Naive thymus-derived CD8-positive, alpha-beta T cell (primary cell): Measurements from ENCODE around the gene MGMT. TPM values are rescaled to one million over a fixed set of nuclear protein-coding genes. Genes with fewer than 3 reads are reported as not detected.

Source experiments
- ATAC-seq, 2 donors: fragments of 150-1000 bp; cut with Tn5 transposase in 1 of 2; sonication (Bioruptor Pico), chemical (Tn5 transposase) in 1 of 2; 1 replicate in 1 of 2; 2 replicates in 1 of 2; pipeline ENCODE4 v1.10.0; 2021; ENCODE audit warnings: mild to moderate bottlenecking in 2 of 2, moderate library complexity in 2 of 2
- POLR2A ChIA-PET: fragments of 350-600 bp; sonication (Branson Sonifier 250); formaldehyde crosslinking; loops from one replicate; lab custom pipeline; 2021; ENCODE audit warnings: antibody characterized with exemption; lab: Charles Lee
- DNase-seq, 10 donors: peaks; one replicate each; pipeline versions ENCODE4 v3.0.0 to v3.0.0-alpha.2; 2020 to 2022
- H3K27ac Mint-ChIP-seq, 10 donors: one replicate each; pipeline ENCODE4 v1.8.0; 2020 to 2022; ENCODE audit warnings: mild to moderate bottlenecking in 10 of 10, mixed read lengths in 10 of 10, moderate library complexity in 4 of 10, inconsistent platforms in 1 of 10
- H3K27me3 Mint-ChIP-seq, 5 donors: one replicate each; pipeline ENCODE4 v1.8.0; 2021 to 2022; ENCODE audit warnings: mixed read lengths in 5 of 5
- H3K36me3 Mint-ChIP-seq, 3 donors: one replicate each; pipeline ENCODE4 v1.8.0; 2020 to 2022; ENCODE audit warnings: mixed read lengths in 3 of 3, mild to moderate bottlenecking in 2 of 3, inconsistent platforms in 1 of 3
- H3K4me1 Mint-ChIP-seq, 4 donors: one replicate each; pipeline ENCODE4 v1.8.0; 2021 to 2022; ENCODE audit warnings: mixed read lengths in 4 of 4
- H3K4me3 Mint-ChIP-seq, 10 donors: one replicate each; pipeline ENCODE4 v1.8.0; 2020 to 2022; ENCODE audit warnings: mild to moderate bottlenecking in 10 of 10, mixed read lengths in 10 of 10, moderate library complexity in 6 of 10, inconsistent platforms in 1 of 10
- H3K9me3 Mint-ChIP-seq, 9 donors: one replicate each; pipeline ENCODE4 v1.8.0; 2020 to 2022; ENCODE audit warnings: mixed read lengths in 9 of 9, mild to moderate bottlenecking in 3 of 9, inconsistent platforms in 1 of 9, moderate library complexity in 1 of 9
- polyA plus RNA-seq, 3 donors: library from polyadenylated mRNA; unstranded; fragments of 300-500 nt; fragmentation: Illumina TruSeq; gene quantifications; one replicate each; pipeline ENCODE4 v1.2.3, GENCODE V29; 2021
- total RNA-seq, 8 experiments: library from RNA in 2 of 8; stranded (reverse) in 2 of 8; gene quantifications; one replicate each; pipeline ENCODE4 v1.2.3 and lab custom pipeline; 2021 to 2026

The MGMT gene
- total and polyA plus RNA-seq, 5 experiments from 2014 or later: 18.9 to 41.7 (median 32.2) TPM

DNA sequence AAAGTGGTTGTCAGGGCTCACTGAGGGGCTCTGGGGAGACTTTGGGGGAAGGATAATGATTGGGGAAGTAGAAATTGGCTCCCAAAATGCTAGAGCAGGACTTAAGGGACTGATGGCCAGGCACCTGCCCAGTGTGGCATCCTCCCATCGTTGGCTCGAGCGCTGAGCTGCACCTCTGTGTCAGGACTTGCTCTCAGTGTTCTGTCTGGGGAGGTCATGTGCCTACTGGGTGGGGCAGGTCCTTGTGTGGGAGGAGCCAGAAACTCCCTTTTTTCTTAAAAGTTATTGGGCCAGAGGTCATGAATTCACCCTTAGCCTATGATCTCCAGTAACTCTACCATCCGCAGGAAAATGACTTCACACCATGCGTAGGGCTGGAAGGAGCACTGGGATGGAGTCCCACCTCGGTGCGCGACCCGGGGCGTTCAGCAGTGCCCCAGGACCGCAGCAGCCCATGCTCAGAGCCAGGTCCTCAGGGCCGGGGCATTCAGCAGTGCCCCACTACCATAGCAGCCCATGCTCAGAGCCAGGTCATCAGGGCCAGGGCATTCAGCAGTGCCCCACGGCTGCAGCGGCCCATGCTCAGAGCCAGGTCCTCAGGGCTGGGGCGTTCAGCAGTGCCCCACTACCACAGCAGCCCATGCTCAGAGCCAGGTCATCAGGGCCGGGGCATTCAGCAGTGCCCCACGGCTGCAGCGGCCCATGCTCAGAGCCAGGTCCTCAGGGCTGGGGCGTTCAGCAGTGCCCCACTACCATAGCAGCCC, 275.1 kb downstream of the MGMT start:
- POLR2A ChIA-PET: no interaction called here
- Mint-ChIP-seq H3K4me1 (peaks cover 0 to 12% (median under 1%) of the 10 kb centered on the region in 4 donors), H3K27me3 (no peaks in the 10 kb centered on the region), H3K9me3 (peaks cover 4 to 71% (median 32%) of the 10 kb centered on the region in 9 donors), H3K36me3 (peaks cover 36 to 69% (median 47%) of the 10 kb centered on the region in 3 donors), H3K27ac (no peak overlapping the region), H3K4me3 (no peak overlapping the region)
- no peak for DNase-seq
- no peak for ATAC-seq

- peaks cover 0 to 12% (median under 1%) of the 10 kb centered on the region in 4 donors for H3K4me1 Mint-ChIP-seq
- no peak for ATAC-seq
- DNase-seq: no peak
- no peak overlapping the region for H3K27ac Mint-ChIP-seq
- no peaks in the 10 kb centered on the region for H3K27me3 Mint-ChIP-seq
- H3K36me3 Mint-ChIP-seq: peaks cover 36 to 77% (median 55%) of the 10 kb centered on the region in 3 donors
- H3K9me3 Mint-ChIP-seq: peaks cover 8 to 79% (median 37%) of the 10 kb centered on the region in 9 donors
- POLR2A ChIA-PET: no interaction called here
- H3K4me3 Mint-ChIP-seq: no peak overlapping the region
Observed at GRCh38 chr10:129742742-129743550, 275.9 kb downstream of the MGMT start.

DNA sequence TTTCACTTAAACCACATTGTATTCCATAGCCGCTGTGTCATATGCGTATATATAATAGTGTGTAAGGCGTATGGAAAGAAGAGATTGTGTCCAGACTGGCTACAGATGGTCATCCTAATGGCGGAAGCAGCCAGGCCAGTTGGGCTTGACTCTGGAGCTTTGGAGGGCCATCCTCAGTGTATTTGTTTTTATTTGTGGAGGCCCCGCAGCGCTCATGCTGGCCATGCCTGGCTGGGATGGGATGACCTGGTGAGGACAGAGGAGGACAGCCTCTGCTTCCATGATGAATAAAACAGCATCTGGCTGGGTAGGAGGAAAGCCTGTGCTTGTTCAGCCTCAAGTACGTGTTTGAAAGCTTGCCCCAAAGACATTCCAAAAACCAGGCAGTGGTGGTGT, 276.7 kb downstream of the MGMT start:
- Mint-ChIP-seq H3K4me3 (no peak overlapping the region), H3K9me3 (peaks cover 12 to 82% (median 44%) of the 10 kb centered on the region in 9 donors), H3K36me3 (peaks cover 37 to 77% (median 63%) of the 10 kb centered on the region in 3 donors), H3K27me3 (no peaks in the 10 kb centered on the region), H3K4me1 (peaks cover 0 to 12% (median 2%) of the 10 kb centered on the region in 4 donors), H3K27ac (no peak overlapping the region)
- ATAC-seq (no peak), DNase-seq (no peak)
- POLR2A ChIA-PET: no interaction called here

GRCh38 chr10:129744134-129745111, 277.4 kb downstream of the MGMT start:
- no peak overlapping the region for H3K27ac Mint-ChIP-seq
- POLR2A ChIA-PET: no interaction called here
- no peaks in the 10 kb centered on the region for H3K27me3 Mint-ChIP-seq
- peaks cover 0 to 5% (median 2%) of the 10 kb centered on the region in 4 donors for H3K4me1 Mint-ChIP-seq
- DNase-seq (no peak), ATAC-seq (no peak)
- peaks cover 14 to 82% (median 44%) of the 10 kb centered on the region in 9 donors for H3K9me3 Mint-ChIP-seq
- H3K4me3 Mint-ChIP-seq: no peak overlapping the region
- H3K36me3 Mint-ChIP-seq: peaks cover 37 to 77% (median 64%) of the 10 kb centered on the region in 3 donors

DNA sequence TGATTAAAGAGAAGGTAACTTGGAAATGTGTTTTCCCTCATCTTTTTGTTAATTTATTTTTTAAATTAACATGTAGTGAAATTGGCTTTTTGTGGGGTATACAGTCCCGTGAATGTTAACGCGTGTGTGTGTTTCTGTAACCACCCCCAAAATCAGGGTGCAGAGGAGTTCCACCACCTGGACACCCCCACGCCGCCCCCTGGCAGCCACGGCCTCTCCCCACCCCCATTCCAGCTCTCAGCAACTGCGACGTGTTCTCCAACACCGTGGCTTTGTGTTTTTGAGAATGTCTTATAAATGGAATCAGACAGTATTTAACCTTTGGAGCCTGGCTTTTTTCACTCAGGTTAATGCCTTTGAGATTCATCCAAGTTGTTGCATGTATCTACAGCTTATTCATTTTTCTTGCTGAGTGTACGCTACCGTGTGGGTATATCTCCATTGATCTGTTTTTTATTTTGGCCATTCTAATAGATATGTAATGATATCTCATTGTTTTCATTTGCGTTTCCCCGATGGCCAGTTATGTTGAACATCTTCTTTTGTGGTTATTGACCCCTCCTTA, 278.2 kb downstream of the MGMT start:
- Mint-ChIP-seq H3K27ac (no peak overlapping the region), H3K4me3 (no peak overlapping the region), H3K27me3 (no peaks in the 10 kb centered on the region), H3K36me3 (peaks cover 31 to 78% (median 64%) of the 10 kb centered on the region in 3 donors), H3K4me1 (peaks cover 0 to 3% (median 0%) of the 10 kb centered on the region in 4 donors), H3K9me3 (peaks cover 19 to 81% (median 44%) of the 10 kb centered on the region in 9 donors)
- POLR2A ChIA-PET: no interaction called here
- ATAC-seq (no peak), DNase-seq (no peak)

GRCh38 chr10:129754211-129755050, 287.4 kb downstream of the MGMT start:
- Mint-ChIP-seq H3K4me1 (peaks cover 5 to 19% (median 15%) of the 10 kb centered on the region in 4 donors), H3K4me3 (peak overlapping the region in 1 of 10 donors; percentile 10), H3K36me3 (peaks cover 36 to 63% (median 48%) of the 10 kb centered on the region in 3 donors), H3K9me3 (peaks cover 18 to 69% (median 48%) of the 10 kb centered on the region in 9 donors), H3K27ac (no peak overlapping the region), H3K27me3 (no peaks in the 10 kb centered on the region)
- POLR2A ChIA-PET: no interaction called here
- DNase-seq: no peak
- ATAC-seq: no peak

DNA sequence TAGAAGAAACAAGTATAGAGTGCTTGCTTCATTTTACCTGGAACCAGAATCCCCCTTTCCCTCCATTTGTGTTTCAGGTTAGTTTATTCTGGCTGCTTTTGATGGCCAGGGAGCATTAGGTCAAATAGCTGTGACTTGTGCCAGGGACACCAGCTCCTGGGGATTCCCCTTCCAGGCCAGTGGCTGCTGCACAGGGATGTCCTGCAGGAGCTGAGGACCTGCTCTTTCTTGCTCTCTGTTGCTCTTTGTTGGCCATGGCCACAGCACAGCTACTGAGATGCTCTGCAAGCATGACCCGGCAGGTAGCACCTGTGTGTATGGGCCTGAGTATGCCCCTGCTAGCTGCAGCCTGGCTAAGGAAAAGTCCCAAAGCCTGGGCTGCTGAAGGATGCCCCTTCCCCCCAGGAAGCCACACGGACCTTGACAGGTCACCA, 288.1 kb downstream of the MGMT start:
- DNase-seq: no peak
- Mint-ChIP-seq H3K27ac (no peak overlapping the region), H3K36me3 (peaks cover 37 to 60% (median 40%) of the 10 kb centered on the region in 3 donors), H3K4me1 (peaks cover 5 to 19% (median 15%) of the 10 kb centered on the region in 4 donors), H3K4me3 (no peak overlapping the region), H3K27me3 (no peaks in the 10 kb centered on the region), H3K9me3 (peaks cover 15 to 63% (median 41%) of the 10 kb centered on the region in 9 donors)
- no peak for ATAC-seq
- POLR2A ChIA-PET: no interaction called here

GRCh38 chr10:129755621-129756020, 288.6 kb downstream of the MGMT start:
- Mint-ChIP-seq H3K27ac (peak overlapping the region in 1 of 10 donors; percentile 41), H3K4me1 (peaks cover 5 to 19% (median 15%) of the 10 kb centered on the region in 4 donors), H3K27me3 (no peaks in the 10 kb centered on the region), H3K9me3 (peaks cover 13 to 58% (median 36%) of the 10 kb centered on the region in 9 donors), H3K4me3 (peak overlapping the region in 3 of 10 donors; percentile 1 to 42 (median 12)), H3K36me3 (peaks cover 36 to 61% (median 41%) of the 10 kb centered on the region in 3 donors)
- no peak for ATAC-seq
- POLR2A ChIA-PET: no interaction called here
- no peak for DNase-seq

DNA sequence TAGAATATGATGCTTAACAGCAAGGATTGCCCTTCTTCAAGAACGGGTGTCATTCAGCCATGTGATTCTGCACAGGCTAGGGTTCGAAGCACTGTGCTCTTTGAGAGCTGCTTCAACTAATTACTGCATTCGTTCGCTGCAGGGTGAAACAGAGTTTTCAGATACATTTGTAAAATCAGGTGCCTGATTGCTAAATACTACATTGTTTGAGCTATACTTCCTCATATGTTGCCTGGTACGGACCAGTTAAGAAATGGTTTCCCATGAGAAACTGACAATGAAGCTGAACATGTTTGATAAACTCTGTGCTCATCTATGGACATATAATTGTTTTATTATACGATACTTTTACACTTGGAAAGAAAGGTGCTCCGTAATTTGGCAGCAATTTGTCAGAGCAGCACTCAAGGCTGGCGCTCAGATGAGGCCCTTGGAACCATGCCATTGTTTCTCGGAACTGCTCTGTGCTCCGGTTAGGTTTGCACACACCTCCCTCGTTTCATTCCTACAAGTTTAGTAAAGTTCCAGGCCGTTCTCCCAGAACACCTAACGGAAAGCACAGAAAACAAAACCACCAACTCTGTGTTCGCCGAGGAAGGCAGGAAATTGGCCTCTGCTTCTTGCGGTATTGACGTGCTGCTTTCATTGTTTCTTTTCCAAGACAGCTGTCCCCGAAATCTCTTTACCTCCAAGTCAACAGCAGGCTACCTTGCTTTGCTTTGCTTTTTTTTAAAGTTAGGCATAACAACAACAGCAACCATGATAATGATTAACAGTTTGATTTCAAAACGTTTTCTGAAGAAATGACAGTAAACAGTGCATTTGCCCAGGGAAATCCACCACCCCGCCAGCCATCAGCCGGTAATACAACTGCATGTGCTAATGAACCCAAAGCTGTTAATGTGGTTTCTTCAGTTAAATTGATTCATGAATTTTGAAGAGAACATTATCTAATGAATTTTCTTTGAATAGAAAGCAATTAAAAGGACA, 290.2 kb downstream of the MGMT start:
- DNase-seq: no peak
- Mint-ChIP-seq H3K36me3 (peaks cover 20 to 56% (median 53%) of the 10 kb centered on the region in 3 donors), H3K4me3 (peak overlapping the region; percentile 56 to 83 (median 65)), H3K27me3 (no peaks in the 10 kb centered on the region), H3K4me1 (peaks cover 5 to 19% (median 15%) of the 10 kb centered on the region in 4 donors), H3K27ac (peak overlapping the region in 6 of 10 donors; percentile 29 to 90 (median 70)), H3K9me3 (peaks cover 8 to 45% (median 20%) of the 10 kb centered on the region in 9 donors)
- POLR2A ChIA-PET: no interaction called here
- ATAC-seq: no peak
